SH-SY5Y (cell line): ENCODE measurements around the gene PLA2G4B.

Experiments used
- GATA2 ChIP-seq: IDR thresholded peaks from 2 replicates; pipeline ENCODE4 v1.6.1; 2011; ENCODE audit warnings: mild to moderate bottlenecking, low read depth, low read length
- GATA3 ChIP-seq: IDR thresholded peaks from 2 replicates; pipeline ENCODE4 v1.6.1; 2011; ENCODE audit warnings: low read depth, mild to moderate bottlenecking, low read length, moderate library complexity

The PLA2G4B gene

DNA sequence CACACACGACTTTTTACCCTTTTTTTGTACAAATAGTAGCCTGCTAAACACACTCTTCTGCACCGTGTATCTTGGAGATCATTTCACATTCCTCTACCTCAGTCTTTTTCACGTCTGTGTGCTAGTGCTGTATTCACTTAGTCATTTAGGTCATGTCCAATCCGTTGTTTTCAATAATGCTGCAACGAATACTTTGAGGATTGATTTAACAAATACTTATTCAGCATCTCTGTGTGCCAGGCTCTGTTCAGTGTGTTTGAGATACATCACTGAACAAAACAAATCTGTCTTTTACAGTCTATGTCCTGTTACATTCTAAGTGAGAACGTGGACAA lies 9.9 kb upstream of the PLA2G4B start:
- TF ChIP-seq GATA2 (no peak), GATA3 (no peak)

DNA sequence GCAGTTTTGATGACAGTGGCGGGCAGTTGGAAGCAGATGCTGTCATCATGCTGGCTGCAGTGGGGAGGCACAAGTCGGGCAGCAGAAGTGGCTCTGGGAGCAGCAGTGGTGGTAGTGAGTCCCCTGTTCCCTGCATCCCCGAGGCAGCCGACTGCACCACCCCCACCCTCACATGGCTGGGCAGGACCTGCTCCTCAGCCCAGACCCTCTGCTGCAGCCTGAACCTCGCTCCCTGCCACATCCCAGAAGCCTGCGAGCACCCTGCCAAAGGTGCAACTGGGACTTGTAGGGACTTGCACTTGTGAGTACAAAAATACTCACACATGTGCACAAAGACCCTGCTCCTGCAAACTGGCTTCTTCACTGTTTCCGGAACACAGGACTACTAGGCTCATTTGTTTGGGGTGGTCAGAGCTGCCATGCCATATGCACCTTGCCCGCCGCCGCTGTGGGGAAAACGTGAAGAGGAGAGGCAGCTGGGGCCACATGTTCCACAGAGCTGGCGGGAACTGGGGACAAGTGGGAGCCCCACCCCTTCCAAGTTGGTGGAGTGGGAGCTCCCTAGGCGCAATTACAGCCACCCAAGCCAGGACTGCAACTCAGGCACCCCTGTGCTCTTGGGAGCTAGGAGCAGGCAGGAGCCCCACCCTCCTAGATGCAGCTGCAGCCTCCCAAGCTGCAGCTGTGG lies 8.5 kb upstream of the PLA2G4B start:
- TF ChIP-seq GATA3 (no peak), GATA2 (no peak)

GRCh38 chr15:41832208-41832607 lies 6.4 kb upstream of the PLA2G4B start:
- TF ChIP-seq GATA2, result no peak
- no peak for TF ChIP-seq GATA3

DNA sequence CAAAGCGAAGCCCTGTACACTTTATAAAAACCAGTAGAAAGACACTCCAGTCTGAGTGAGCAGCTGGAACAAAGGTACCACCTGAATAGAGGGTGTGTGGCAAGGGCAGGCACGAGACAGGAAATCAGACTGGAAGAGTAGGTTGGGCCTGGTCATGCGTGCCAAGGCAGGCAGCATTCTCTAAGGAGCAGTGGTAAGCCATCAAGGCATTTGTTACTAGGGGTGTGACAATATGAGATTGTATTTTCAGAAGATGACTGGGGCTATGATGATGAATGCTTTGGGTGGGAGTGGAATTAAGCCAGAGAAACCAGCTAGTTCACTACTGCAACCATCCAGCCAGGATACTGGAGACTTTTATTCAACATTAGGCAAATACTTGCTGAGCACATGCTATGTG lies 5.8 kb upstream of the PLA2G4B start:
- TF ChIP-seq GATA2 (no peak), GATA3 (no peak)

GRCh38 chr15:41834096-41834495 lies 4.6 kb upstream of the PLA2G4B start:
- TF ChIP-seq GATA3 (no peak), GATA2 (no peak)

DNA sequence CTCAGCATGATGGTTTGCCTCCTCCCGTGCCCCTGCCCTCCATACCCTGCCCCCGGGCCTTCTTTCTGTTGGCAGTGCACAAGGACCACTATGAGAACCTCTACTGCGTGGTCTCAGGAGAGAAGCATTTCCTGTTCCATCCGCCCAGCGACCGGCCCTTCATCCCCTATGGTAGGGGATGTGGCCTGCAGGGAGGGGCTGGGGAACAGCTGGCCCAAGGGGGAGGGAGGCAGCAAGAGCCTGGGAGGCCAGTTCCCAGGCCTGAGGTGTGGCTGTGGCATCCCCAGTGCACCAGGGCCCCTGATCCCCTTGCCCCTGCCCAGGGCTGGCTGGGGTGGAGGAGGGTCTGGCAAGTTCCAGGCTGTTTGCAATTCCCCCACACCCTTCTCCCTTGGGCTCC lies 2.6 kb upstream of the PLA2G4B start:
- no peak for TF ChIP-seq GATA3
- no peak for TF ChIP-seq GATA2

- TF ChIP-seq GATA2 (no peak), GATA3 (no peak)
Measured at GRCh38 chr15:41836713-41837454, 1.8 kb upstream of the PLA2G4B start.

- TF ChIP-seq GATA3 (no peak), GATA2 (no peak)
Measured at GRCh38 chr15:41839781-41840491, 1.3 kb downstream of the PLA2G4B start.

DNA sequence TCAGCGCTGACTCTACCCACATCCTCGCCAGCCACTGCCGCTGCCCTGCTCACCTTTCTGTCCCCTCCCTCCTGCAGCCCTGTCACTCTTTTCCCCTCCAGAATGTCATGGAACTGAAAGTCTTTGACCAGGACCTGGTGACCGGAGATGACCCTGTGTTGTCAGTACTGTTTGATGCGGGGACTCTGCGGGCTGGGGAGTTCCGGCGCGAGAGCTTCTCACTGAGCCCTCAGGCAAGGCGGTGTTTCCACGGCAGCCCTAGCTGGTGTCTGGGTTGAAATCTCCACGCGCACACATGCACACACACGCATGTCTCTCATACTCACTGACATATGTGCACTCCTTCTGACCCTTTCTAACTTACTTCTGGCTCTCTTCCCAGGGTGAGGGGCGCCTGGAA lies 2.0 kb downstream of the PLA2G4B start:
- TF ChIP-seq GATA3, result no peak
- TF ChIP-seq GATA2, result no peak

DNA sequence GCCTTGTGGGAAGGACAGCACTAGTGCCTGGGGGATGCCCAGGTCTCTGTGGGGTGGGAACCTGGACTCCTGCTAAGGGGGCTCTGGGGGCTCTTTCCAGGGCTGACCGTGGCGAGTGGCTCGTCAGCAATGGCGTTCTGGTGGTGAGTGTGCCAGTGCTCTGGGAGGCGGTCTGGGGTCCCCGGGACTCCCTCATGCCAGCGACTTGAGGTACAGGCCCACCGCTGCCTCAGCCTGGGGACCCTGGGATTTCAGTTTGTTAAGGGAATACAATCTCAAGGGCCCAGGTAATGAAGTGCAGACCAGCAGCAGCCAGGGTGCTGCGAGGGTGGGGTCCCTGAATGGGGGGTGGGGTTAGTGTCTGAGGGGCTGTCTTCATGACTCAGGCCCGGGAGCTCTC lies 2.5 kb downstream of the PLA2G4B start:
- TF ChIP-seq GATA3 (no peak), GATA2 (no peak)

GRCh38 chr15:41842229-41842628 lies 3.6 kb downstream of the PLA2G4B start:
- no peak for TF ChIP-seq GATA2
- no peak for TF ChIP-seq GATA3

GRCh38 chr15:41843571-41843970 lies 4.9 kb downstream of the PLA2G4B start:
- no peak for TF ChIP-seq GATA2
- no peak for TF ChIP-seq GATA3

GRCh38 chr15:41844814-41845213 lies 6.2 kb downstream of the PLA2G4B start:
- no peak for TF ChIP-seq GATA3
- TF ChIP-seq GATA2, result no peak

DNA sequence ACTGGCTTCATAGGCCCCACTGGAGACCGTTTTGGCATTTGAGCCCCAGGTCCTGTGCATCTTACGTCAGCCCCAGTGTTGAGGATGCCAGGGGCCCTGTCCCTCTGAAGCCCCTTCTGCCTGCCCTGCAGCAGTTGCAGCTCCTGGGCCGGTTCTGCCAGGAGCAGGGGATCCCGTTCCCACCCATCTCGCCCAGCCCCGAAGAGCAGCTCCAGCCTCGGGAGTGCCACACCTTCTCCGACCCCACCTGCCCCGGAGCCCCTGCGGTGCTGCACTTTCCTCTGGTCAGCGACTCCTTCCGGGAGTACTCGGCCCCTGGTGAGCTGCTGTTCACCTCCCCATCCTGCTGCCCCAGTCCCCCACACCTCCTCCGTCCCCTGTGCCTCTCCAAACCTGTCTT lies 8.6 kb downstream of the PLA2G4B start:
- TF ChIP-seq GATA2 (no peak), GATA3 (no peak)

DNA sequence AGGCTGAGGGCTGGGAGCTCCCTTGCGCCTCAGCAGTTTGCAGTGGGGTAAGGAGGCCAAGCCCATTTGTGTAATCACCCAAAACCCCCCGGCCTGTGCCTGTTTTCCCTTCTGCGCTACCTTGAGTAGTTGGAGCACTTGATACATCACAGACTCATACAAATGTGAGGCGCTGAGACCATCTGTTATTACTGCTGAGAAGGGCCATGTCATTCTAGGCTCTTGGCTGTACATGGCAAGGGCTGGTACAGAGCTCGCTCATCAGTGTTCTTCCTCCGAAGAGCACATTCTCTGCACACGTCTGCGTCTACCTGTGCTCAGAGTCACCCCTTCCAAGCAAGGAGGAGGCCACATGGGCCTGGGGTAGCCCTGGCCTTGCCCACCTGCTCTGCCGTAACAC lies 9.3 kb downstream of the PLA2G4B start:
- TF ChIP-seq GATA2 (no peak), GATA3 (no peak)

- TF ChIP-seq GATA3 (no peak), GATA2 (no peak)
Measured at GRCh38 chr15:41848631-41849030, 10.0 kb downstream of the PLA2G4B start.
